Measurements from ENCODE around the gene MYO3B. TPM values are rescaled to one million over a fixed set of nuclear protein-coding genes. Genes with fewer than 3 reads are reported as not detected.

The MYO3B gene
- total RNA-seq, 1 donor from 2014 or later, result not detected

DNA sequence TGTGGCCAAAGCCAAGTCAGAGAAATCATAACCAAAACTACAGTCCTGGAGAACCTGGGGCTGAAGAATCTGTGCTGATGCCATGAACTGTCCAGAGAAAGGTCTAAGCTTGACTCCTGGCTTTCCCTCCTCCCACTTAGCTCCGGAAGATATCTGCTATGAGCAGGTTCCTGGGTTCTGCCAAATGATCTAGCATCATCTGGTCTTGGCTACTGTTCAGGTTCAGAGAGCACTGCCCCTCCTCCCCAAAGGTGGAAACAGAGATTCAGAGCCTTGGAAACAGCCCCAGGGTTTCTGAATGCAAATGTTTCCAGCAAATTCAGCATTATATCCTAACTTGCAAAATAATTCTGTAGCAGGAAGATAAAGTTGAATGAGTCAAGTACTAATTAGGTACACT lies 317.9 kb downstream of the MYO3B start:
- Mint-ChIP-seq H3K27ac (ENCODE audit: unreplicated experiment) (no peak overlapping the region), H3K4me3 (ENCODE audit: unreplicated experiment) (no peak overlapping the region), H3K36me3 (ENCODE audit: low read depth) (peaks cover 3% of the 10 kb centered on the region), H3K27me3 (ENCODE audit: low read depth) (peaks cover 27% of the 10 kb centered on the region), H3K9me3 (ENCODE audit: low read depth) (no peaks in the 10 kb centered on the region), H3K4me1 (ENCODE audit: low read depth) (no peaks in the 10 kb centered on the region)
- TF ChIP-seq, protein P1, sequence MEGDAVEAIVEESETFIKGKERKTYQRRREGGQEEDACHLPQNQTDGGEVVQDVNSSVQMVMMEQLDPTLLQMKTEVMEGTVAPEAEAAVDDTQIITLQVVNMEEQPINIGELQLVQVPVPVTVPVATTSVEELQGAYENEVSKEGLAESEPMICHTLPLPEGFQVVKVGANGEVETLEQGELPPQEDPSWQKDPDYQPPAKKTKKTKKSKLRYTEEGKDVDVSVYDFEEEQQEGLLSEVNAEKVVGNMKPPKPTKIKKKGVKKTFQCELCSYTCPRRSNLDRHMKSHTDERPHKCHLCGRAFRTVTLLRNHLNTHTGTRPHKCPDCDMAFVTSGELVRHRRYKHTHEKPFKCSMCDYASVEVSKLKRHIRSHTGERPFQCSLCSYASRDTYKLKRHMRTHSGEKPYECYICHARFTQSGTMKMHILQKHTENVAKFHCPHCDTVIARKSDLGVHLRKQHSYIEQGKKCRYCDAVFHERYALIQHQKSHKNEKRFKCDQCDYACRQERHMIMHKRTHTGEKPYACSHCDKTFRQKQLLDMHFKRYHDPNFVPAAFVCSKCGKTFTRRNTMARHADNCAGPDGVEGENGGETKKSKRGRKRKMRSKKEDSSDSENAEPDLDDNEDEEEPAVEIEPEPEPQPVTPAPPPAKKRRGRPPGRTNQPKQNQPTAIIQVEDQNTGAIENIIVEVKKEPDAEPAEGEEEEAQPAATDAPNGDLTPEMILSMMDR (IDR thresholded peaks at IDR 0.05), result no peak
- DNase-seq (ENCODE audit: low spot score), result no peak

DNA sequence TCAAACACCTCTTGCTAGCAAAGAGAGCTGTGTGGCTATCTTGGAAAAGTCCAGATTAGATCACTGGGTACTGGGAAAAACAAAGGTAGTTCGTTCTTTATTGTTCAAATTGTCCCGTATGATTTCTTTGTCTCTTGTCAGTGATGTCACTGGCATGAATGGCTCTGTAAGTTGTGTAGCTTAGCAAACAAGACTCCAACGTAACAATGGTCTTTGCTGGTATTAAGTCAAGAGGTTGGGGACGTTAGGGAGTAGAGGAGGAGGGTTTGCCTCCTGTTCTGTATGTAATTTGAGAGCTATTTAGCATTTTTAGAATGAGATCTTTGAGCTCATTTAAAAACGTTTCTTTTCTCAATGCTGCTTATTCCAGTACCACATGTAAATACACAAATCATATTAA lies 320.7 kb downstream of the MYO3B start:
- H3K4me3 Mint-ChIP-seq (ENCODE audit: unreplicated experiment), result no peak overlapping the region
- H3K36me3 Mint-ChIP-seq (ENCODE audit: low read depth), result peaks cover 3% of the 10 kb centered on the region
- H3K27ac Mint-ChIP-seq (ENCODE audit: unreplicated experiment), result no peak overlapping the region
- no peaks in the 10 kb centered on the region for H3K4me1 Mint-ChIP-seq (ENCODE audit: low read depth)
- no peaks in the 10 kb centered on the region for H3K9me3 Mint-ChIP-seq (ENCODE audit: low read depth)
- H3K27me3 Mint-ChIP-seq (ENCODE audit: low read depth), result peaks cover 36% of the 10 kb centered on the region
- TF ChIP-seq, protein P1 (IDR thresholded peaks at IDR 0.05), result no peak
- no peak for DNase-seq (ENCODE audit: low spot score)

DNA sequence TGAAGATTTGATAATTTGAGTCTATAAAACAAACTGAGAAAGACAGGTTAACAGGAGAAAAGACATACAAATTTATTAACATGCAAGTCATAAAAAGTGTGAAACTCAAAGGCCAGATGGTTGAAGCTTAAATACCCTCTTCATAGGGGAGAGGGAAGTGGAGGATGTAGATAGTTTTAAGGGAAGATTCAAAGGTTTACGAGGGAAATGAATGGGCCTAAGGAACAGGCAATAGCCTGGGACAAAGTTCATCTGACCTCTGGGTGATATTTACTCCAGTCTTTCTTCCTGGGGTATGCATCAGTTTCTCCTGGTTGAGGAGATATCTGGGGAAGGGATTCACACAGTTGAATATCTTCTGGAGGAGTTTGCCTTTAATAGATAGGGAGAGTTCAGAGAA lies 322.2 kb downstream of the MYO3B start:
- H3K36me3 Mint-ChIP-seq (ENCODE audit: low read depth), result peaks cover 3% of the 10 kb centered on the region
- no peak for DNase-seq (ENCODE audit: low spot score)
- H3K4me1 Mint-ChIP-seq (ENCODE audit: low read depth), result peaks cover 4% of the 10 kb centered on the region
- H3K4me3 Mint-ChIP-seq (ENCODE audit: unreplicated experiment), result no peak overlapping the region
- H3K27me3 Mint-ChIP-seq (ENCODE audit: low read depth), result peaks cover 38% of the 10 kb centered on the region
- H3K9me3 Mint-ChIP-seq (ENCODE audit: low read depth), result no peaks in the 10 kb centered on the region
- TF ChIP-seq, protein P1 (IDR thresholded peaks at IDR 0.05), result no peak
- no peak overlapping the region for H3K27ac Mint-ChIP-seq (ENCODE audit: unreplicated experiment)

DNA sequence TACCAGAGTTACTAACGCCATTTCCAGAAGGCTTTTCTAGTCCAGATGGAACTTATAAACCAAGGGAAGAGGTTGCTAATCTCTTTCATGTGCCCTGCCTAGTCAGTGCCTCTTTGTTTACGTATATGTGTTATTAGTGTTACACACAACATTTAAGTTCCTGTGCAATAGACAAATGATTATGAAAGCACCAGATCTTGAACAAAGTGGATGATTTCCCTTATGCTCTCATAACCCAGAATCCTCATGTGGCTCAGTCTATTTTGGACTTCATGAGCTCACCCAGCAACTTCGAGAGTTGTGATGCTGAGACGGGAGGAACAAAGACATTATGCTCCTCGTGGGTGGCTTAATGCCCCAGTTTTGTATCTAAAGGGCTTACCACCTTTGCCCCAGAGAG lies 322.8 kb downstream of the MYO3B start:
- Mint-ChIP-seq H3K9me3 (ENCODE audit: low read depth) (no peaks in the 10 kb centered on the region), H3K27me3 (ENCODE audit: low read depth) (peaks cover 37% of the 10 kb centered on the region), H3K4me3 (ENCODE audit: unreplicated experiment) (no peak overlapping the region), H3K4me1 (ENCODE audit: low read depth) (peaks cover 8% of the 10 kb centered on the region), H3K36me3 (ENCODE audit: low read depth) (peaks cover 3% of the 10 kb centered on the region), H3K27ac (ENCODE audit: unreplicated experiment) (no peak overlapping the region)
- DNase-seq (ENCODE audit: low spot score), result no peak
- TF ChIP-seq, protein P1 (IDR thresholded peaks at IDR 0.05), result no peak

DNA sequence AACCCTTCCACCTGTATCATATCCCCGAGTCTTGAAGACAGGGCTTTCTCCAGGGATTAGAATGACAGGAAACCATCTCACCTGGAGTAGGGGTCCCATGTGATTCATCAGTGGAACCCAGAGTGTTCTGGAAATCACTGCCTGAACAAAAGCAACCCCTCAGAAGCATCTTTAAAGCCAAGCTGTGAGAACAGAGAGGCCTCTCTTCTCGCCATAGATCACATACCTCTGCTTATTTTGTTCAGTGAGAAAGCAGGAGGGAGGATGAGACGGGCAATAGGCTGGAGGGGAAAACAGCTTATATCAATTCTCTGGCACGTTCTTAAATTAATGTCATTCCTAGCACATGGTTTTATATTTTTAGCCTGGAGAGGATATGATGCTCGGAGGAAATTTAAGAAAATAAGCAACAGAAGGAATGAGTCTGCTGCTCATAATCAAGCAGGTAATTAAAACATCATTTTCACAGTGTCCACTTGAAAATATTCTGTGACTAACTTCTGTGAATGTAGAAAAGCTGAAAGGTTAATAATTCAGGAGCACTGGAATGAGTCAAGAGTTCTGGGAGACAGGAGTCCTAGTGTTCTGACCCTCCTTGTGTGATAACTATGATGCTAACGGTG lies 323.6 kb downstream of the MYO3B start:
- Mint-ChIP-seq H3K4me3 (ENCODE audit: unreplicated experiment) (no peak overlapping the region), H3K9me3 (ENCODE audit: low read depth) (no peaks in the 10 kb centered on the region), H3K36me3 (ENCODE audit: low read depth) (peaks cover 3% of the 10 kb centered on the region), H3K4me1 (ENCODE audit: low read depth) (peaks cover 10% of the 10 kb centered on the region), H3K27ac (ENCODE audit: unreplicated experiment) (no peak overlapping the region), H3K27me3 (ENCODE audit: low read depth) (peaks cover 37% of the 10 kb centered on the region)
- TF ChIP-seq, protein P1 (IDR thresholded peaks at IDR 0.05), result no peak
- no peak for DNase-seq (ENCODE audit: low spot score)

Data from chondrocyte (in vitro differentiated cells).